K562 (cell line): ENCODE data around the gene GLMN. TPM values are rescaled to one million over a fixed set of nuclear protein-coding genes. Genes with fewer than 3 reads are reported as not detected.

Experiments
- ATAC-seq: fragments of 200-7000 bp; cut with Tn5 transposase; 3 replicates; pipeline ENCODE4 v1.9.1; 2020; ENCODE audit warnings: moderate library complexity
- BruUV-seq: library from RNA; stranded (reverse); fragments of 400-500 nt; replicated peaks from 2 replicates; lab custom pipeline; 2021; lab: Mats Ljungman, UMichigan
- CTCF ChIA-PET: fragments of 300-600 bp; formaldehyde crosslinking; extraction: SDS; loops from one replicate; lab custom pipeline; 2021; ENCODE audit warnings: low intra/inter-chr PET ratio; lab: Yijun Ruan, JAX
- POLR2A ChIA-PET: fragments of 300-600, 350-650 bp; sonication (Branson Sonifier 250); formaldehyde crosslinking; extraction: SDS; loops from one replicate; lab custom pipeline; 2021; ENCODE audit warnings: antibody characterized with exemption, inconsistent platforms; lab: Yijun Ruan, JAX
- DNase-seq, 4 experiments: peaks; one replicate each; pipeline versions ENCODE4 v3.0.0 to v3.0.0-alpha.2; 2011 to 2018; ENCODE audit warnings: low spot score in 3 of 4, mixed read lengths in 3 of 4; ENCODE audit errors: extremely low read depth in 1 of 4
- FAIRE-seq: peaks from 2 replicates; lab custom pipeline; 2011; peaks lifted over from hg19 to GRCh38; lab: Jason Lieb, UNC
- H2AFZ ChIP-seq: 2 replicates; pipeline ENCODE4 v1.6.0; 2011; ENCODE audit warnings: low read depth, low read length, control low read depth, inconsistent platforms
- H3K27ac ChIP-seq: fragments of 200-600 bp; 3 replicates; pipeline ENCODE4 v1.8.0; 2011; ENCODE audit warnings: low read depth, mild to moderate bottlenecking, control low read depth, inconsistent platforms, low read length, moderate library complexity, mixed read lengths; ENCODE audit errors: extremely low read depth
- H3K27me3 ChIP-seq, 2 experiments: fragments of 300-600 bp in 1 of 2; 2 replicates in 1 of 2; 3 replicates in 1 of 2; pipeline versions ENCODE4 v1.6.0 to v1.8.0; 2011; ENCODE audit warnings: inconsistent platforms in 2 of 2, low read length in 2 of 2, mild to moderate bottlenecking in 1 of 2, mixed read lengths in 1 of 2, moderate library complexity in 1 of 2; ENCODE audit not compliant: control insufficient read depth in 2 of 2, insufficient read depth in 2 of 2
- H3K36me3 ChIP-seq: fragments of 300-600 bp; 3 replicates; pipeline ENCODE4 v1.8.0; 2011; ENCODE audit warnings: mild to moderate bottlenecking, low read length, inconsistent platforms; ENCODE audit not compliant: control insufficient read depth, insufficient read depth
- H3K4me1 ChIP-seq, 2 experiments: fragments of 200-600 bp in 1 of 2; replicated peaks in 1 of 2; 2 replicates in 1 of 2; 3 replicates in 1 of 2; pipeline versions ENCODE4 v1.5.1 to v1.8.0; 2011; ENCODE audit warnings: inconsistent platforms in 2 of 2, low read length in 2 of 2, mild to moderate bottlenecking in 1 of 2, mixed read lengths in 1 of 2, moderate library complexity in 1 of 2; ENCODE audit not compliant: control insufficient read depth in 2 of 2, insufficient read depth in 2 of 2
- H3K4me2 ChIP-seq: 2 replicates; pipeline ENCODE4 v1.6.1; 2011; ENCODE audit warnings: low read length, control low read depth, inconsistent platforms, mixed read lengths; ENCODE audit not compliant: insufficient read depth
- H3K4me3 ChIP-seq: fragments of 200-600 bp; sonication (generic), shearing (Covaris generic); 2 replicates; pipeline ENCODE4 v1.5.1; 2016; ENCODE audit warnings: control low read depth, inconsistent platforms
- H3K79me2 ChIP-seq: fragments of 200-600 bp; 3 replicates; pipeline ENCODE4 v1.8.0; 2011; ENCODE audit warnings: low read length, inconsistent platforms; ENCODE audit not compliant: control insufficient read depth, insufficient read depth
- H3K9ac ChIP-seq, 2 experiments: 2 replicates each; pipeline versions ENCODE4 v1.6.0 to v1.6.1; 2011; ENCODE audit warnings: low read depth in 2 of 2, low read length in 2 of 2, control low read depth in 1 of 2, inconsistent platforms in 1 of 2, mild to moderate bottlenecking in 1 of 2, mixed read lengths in 1 of 2; ENCODE audit not compliant: insufficient read depth in 1 of 2
- H3K9me1 ChIP-seq: one replicate; pipeline ENCODE4 v1.6.0; 2011; ENCODE audit warnings: inconsistent platforms, mild to moderate bottlenecking, low read length, moderate library complexity; ENCODE audit not compliant: control insufficient read depth, insufficient read depth
- H3K9me3 ChIP-seq: replicated peaks from 2 replicates; pipeline ENCODE4 v1.5.1; 2011; ENCODE audit warnings: low read depth, low read length, inconsistent platforms; ENCODE audit not compliant: control insufficient read depth, insufficient read depth
- H4K20me1 ChIP-seq: replicated peaks from 2 replicates; pipeline ENCODE4 v1.6.1; 2011; ENCODE audit warnings: low read length, inconsistent platforms, mixed read lengths; ENCODE audit not compliant: control insufficient read depth, insufficient read depth
- ARID1B ChIP-seq: fragments of 450-650 bp; IDR thresholded peaks from 2 replicates; pipeline ENCODE4 v1.6.1; 2016; ENCODE audit warnings: antibody characterized with exemption, mild to moderate bottlenecking, inconsistent platforms
- C11orf30 ChIP-seq: fragments of 450-650 bp; IDR thresholded peaks from 2 replicates; pipeline ENCODE4 v1.6.1; 2016; ENCODE audit warnings: low read depth, mild to moderate bottlenecking
- GTF2F1 ChIP-seq: IDR thresholded peaks from 2 replicates; pipeline ENCODE4 v1.6.1; 2011; ENCODE audit warnings: low read depth, low read length, improper control_type of control experiment
- HIVEP1 ChIP-seq: fragments of 250-450 bp; sonication (Bioruptor Pico); IDR thresholded peaks from 2 replicates; pipeline ENCODE4 v1.4.0; 2020; ENCODE audit warnings: mild to moderate bottlenecking
- JUN ChIP-seq, 2 experiments: sonication (generic) in 1 of 2; formaldehyde crosslinking in 1 of 2; IDR thresholded peaks; 2 replicates each; pipeline versions ENCODE4 v1.6.1 to v1.8.0; 2012 to 2022; ENCODE audit warnings: borderline replicate concordance in 2 of 2, mild to moderate bottlenecking in 2 of 2, improper control_type of control experiment in 1 of 2, low read depth in 1 of 2, low read length in 1 of 2, missing genetic modification reagents in 1 of 2
- LCOR ChIP-seq: sonication (generic); formaldehyde crosslinking; IDR thresholded peaks from 2 replicates; pipeline ENCODE4 v1.8.0; 2022; ENCODE audit warnings: mild to moderate bottlenecking, missing genetic modification reagents
- MTF1 ChIP-seq: fragments of 250-450 bp; sonication (Bioruptor Pico); IDR thresholded peaks from 2 replicates; pipeline ENCODE4 v1.9.0; 2021; ENCODE audit warnings: moderate library complexity, mild to moderate bottlenecking, inconsistent platforms, borderline replicate concordance
- MYBL2 ChIP-seq, 2 experiments: fragments of 450-650 bp in 1 of 2; sonication (generic) in 1 of 2; formaldehyde crosslinking in 1 of 2; IDR thresholded peaks; 2 replicates each; pipeline versions ENCODE4 v1.6.1 to v1.8.1; 2017 to 2022; ENCODE audit warnings: borderline replicate concordance in 1 of 2, inconsistent platforms in 1 of 2, low read depth in 1 of 2, mild to moderate bottlenecking in 1 of 2, missing genetic modification reagents in 1 of 2, moderate library complexity in 1 of 2
- NR2F6 ChIP-seq: fragments of 450-650 bp; formaldehyde crosslinking; IDR thresholded peaks from 2 replicates; pipeline ENCODE4 v1.4.0; 2020; ENCODE audit warnings: mild to moderate bottlenecking
- RAD21 ChIP-seq, 2 experiments: fragments of 250-450 bp in 1 of 2; fragments of 450-650 bp in 1 of 2; sonication (Bioruptor Pico) in 1 of 2; formaldehyde crosslinking in 1 of 2; IDR thresholded peaks in 1 of 2; conservative IDR thresholded peaks in 1 of 2; 2 replicates each; pipeline versions ENCODE4 v1.4.0 to v1.8.0; 2020 to 2022; ENCODE audit warnings: mild to moderate bottlenecking in 2 of 2, moderate library complexity in 1 of 2
- RUNX1 ChIP-seq: sonication (generic); IDR thresholded peaks from 2 replicates; pipeline ENCODE4 v1.6.1; 2016; ENCODE audit warnings: antibody characterized with exemption, low read depth
- ZNF143 ChIP-seq: sonication (generic); formaldehyde crosslinking; IDR thresholded peaks from 2 replicates; pipeline ENCODE4 v1.9.0; 2022; ENCODE audit warnings: mild to moderate bottlenecking, missing genetic modification reagents
- ZNF696 ChIP-seq: fragments of 250-450 bp; sonication (Bioruptor Pico); conservative IDR thresholded peaks from 2 replicates; pipeline ENCODE4 v1.4.0; 2020; ENCODE audit warnings: mild to moderate bottlenecking, moderate library complexity
- ZNF778 ChIP-seq: fragments of 450-650 bp; formaldehyde crosslinking; IDR thresholded peaks from 2 replicates; pipeline ENCODE4 v1.4.0; 2020; ENCODE audit warnings: mild to moderate bottlenecking, moderate library complexity
- WGBS: fragments of 100-300 bp; shearing (Covaris generic); methylation state at CpG from one replicate; pipeline ENCODE4 v1.1.6; 2016; ENCODE audit warnings: low coverage, mixed read lengths; ENCODE audit not compliant: insufficient coverage; ENCODE audit errors: missing lambda C conversion rate; 5-methylcytosine and 5-hydroxymethylcytosine counted together
- in situ Hi-C: fragments of 300-500 bp; cut with MboI; formaldehyde crosslinking; loops from 4 replicates; pipeline ENCODE4 v1.15.0; 2018; ENCODE audit warnings: inconsistent platforms, mixed read lengths
- intact Hi-C: fragments of 100-400 bp; cut with micrococcal nuclease; formaldehyde crosslinking; loops from 2 replicates; pipeline ENCODE4 v1.14.2; 2022
- polyA plus RNA-seq, 8 experiments: library from polyadenylated mRNA; depleted of rRNA in 4 of 8; stranded (reverse) in 5 of 8; unstranded in 3 of 8; fragments of >200 nt; fragmentation: Nextera tagmentation in 2 of 8; fragmentation: Illumina TruSeq in 1 of 8; extraction: Ambion mirVana in 2 of 8; extraction: Trizol in 1 of 8; gene quantifications; 2 replicates each; pipeline versions ENCODE4 v1.2.1 to v1.2.3, GENCODE V29; 2011 to 2014; ENCODE audit warnings: inconsistent platforms in 1 of 8, missing spikeins in 1 of 8
- total RNA-seq, 7 experiments: library from RNA; depleted of rRNA in 6 of 7; stranded (reverse); fragments of >200 nt in 6 of 7; fragmentation: Illumina TruSeq in 2 of 7; extraction: Trizol in 2 of 7; gene quantifications; 2 replicates each; pipeline versions ENCODE4 v1.2.1 to v1.2.3, GENCODE V29; 2011 to 2021; ENCODE audit warnings: low replicate concordance in 1 of 7
- TF ChIP-seq, protein P1 (sequence below), 2 experiments: fragments of 450-650 bp; conservative IDR thresholded peaks; 2 replicates each; pipeline ENCODE4 v1.6.1; 2017; ENCODE audit warnings: mild to moderate bottlenecking in 2 of 2, moderate library complexity in 2 of 2
- TF ChIP-seq, protein P2 (sequence below): fragments of 250-450 bp; sonication (Bioruptor Pico); IDR thresholded peaks from 2 replicates; pipeline ENCODE4 v1.8.0; 2021; ENCODE audit warnings: moderate library complexity, mild to moderate bottlenecking, inconsistent platforms
- TF ChIP-seq, protein P3 (sequence below): sonication (generic); formaldehyde crosslinking; IDR thresholded peaks from 2 replicates; pipeline ENCODE4 v1.8.1; 2022; ENCODE audit warnings: missing genetic modification reagents

Gene GLMN
- total and polyA plus RNA-seq, 9 of the 15 experiments (the other 6 are each of a cell fraction or from before 2014, with no cell fraction given) = 13.0 to 24.8 (median 19.0) TPM

GRCh38 chr1:92217721-92218120 is 81.1 kb downstream of the GLMN start, which contains the start of gene C1orf146 (continued):
- TF ChIP-seq MTF1 (CRISPR knock-in tag) (no peak), RUNX1 (no peak), GTF2F1 (no peak)
- TF ChIP-seq, protein P1, sequence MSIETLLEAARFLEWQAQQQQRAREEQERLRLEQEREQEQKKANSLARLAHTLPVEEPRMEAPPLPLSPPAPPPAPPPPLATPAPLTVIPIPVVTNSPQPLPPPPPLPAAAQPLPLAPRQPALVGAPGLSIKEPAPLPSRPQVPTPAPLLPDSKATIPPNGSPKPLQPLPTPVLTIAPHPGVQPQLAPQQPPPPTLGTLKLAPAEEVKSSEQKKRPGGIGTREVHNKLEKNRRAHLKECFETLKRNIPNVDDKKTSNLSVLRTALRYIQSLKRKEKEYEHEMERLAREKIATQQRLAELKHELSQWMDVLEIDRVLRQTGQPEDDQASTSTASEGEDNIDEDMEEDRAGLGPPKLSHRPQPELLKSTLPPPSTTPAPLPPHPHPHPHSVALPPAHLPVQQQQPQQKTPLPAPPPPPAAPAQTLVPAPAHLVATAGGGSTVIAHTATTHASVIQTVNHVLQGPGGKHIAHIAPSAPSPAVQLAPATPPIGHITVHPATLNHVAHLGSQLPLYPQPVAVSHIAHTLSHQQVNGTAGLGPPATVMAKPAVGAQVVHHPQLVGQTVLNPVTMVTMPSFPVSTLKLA (conservative IDR thresholded peaks at IDR 0.05) = no peak

- ChIA-PET CTCF (no interaction called here), POLR2A (interaction anchor here (1.0 kb wide), 1 partner anchor 135 kb away, joined by 3 read pairs; no protein-coding TSS in a partner anchor)
- Histone ChIP-seq H3K9ac (no peak overlapping the region), H4K20me1 (no peaks in the 10 kb centered on the region), H3K4me2 (no peak overlapping the region), H2AFZ (no peak overlapping the region), H3K79me2 (no peaks in the 10 kb centered on the region), H3K9me3 (no peaks in the 10 kb centered on the region), H3K9me1 (no peaks in the 10 kb centered on the region), H3K27ac (no peak overlapping the region), H3K4me1 (no peaks in the 10 kb centered on the region), H3K27me3 (no peaks in the 10 kb centered on the region; a peak in 1 of 5 replicates), H3K36me3 (no peaks in the 10 kb centered on the region), H3K4me3 (no peak overlapping the region)
- intact Hi-C loops (no loop called here), in situ Hi-C loops (no loop called here)
- 16% methylated on average over 2 of the region's 2 CpGs for WGBS
- FAIRE-seq = no peak
- DNase-seq = no peak
- no peak for ATAC-seq
- BruUV-seq = no TSS peak
- TF ChIP-seq HIVEP1 (CRISPR knock-in tag) (no peak), JUN (IDR thresholded peaks at IDR 0.05; ENCODE audit: borderline replicate concordance, low read depth, low read length) (no peak), JUN (CRISPR knock-in tag; IDR thresholded peaks at IDR 0.05; ENCODE audit: borderline replicate concordance) (no peak), NR2F6 (CRISPR knock-in tag) (no peak), ARID1B (no peak), MYBL2 (IDR thresholded peaks at IDR 0.05; ENCODE audit: low read depth) (no peak), MYBL2 (CRISPR knock-in tag; IDR thresholded peaks at IDR 0.05; ENCODE audit: borderline replicate concordance) (no peak), LCOR (CRISPR knock-in tag) (no peak), ZNF778 (CRISPR knock-in tag) (no peak), RAD21 (CRISPR knock-in tag; conservative IDR thresholded peaks at IDR 0.05 in 1 of 2, IDR thresholded peaks at IDR 0.05 in 1 of 2) (no peak), ZNF696 (no peak), C11orf30 (no peak), ZNF143 (CRISPR knock-in tag) (no peak)
- TF ChIP-seq, protein P2, sequence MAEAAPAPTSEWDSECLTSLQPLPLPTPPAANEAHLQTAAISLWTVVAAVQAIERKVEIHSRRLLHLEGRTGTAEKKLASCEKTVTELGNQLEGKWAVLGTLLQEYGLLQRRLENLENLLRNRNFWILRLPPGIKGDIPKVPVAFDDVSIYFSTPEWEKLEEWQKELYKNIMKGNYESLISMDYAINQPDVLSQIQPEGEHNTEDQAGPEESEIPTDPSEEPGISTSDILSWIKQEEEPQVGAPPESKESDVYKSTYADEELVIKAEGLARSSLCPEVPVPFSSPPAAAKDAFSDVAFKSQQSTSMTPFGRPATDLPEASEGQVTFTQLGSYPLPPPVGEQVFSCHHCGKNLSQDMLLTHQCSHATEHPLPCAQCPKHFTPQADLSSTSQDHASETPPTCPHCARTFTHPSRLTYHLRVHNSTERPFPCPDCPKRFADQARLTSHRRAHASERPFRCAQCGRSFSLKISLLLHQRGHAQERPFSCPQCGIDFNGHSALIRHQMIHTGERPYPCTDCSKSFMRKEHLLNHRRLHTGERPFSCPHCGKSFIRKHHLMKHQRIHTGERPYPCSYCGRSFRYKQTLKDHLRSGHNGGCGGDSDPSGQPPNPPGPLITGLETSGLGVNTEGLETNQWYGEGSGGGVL (CRISPR knock-in tag) = no peak
- TF ChIP-seq, protein P3, sequence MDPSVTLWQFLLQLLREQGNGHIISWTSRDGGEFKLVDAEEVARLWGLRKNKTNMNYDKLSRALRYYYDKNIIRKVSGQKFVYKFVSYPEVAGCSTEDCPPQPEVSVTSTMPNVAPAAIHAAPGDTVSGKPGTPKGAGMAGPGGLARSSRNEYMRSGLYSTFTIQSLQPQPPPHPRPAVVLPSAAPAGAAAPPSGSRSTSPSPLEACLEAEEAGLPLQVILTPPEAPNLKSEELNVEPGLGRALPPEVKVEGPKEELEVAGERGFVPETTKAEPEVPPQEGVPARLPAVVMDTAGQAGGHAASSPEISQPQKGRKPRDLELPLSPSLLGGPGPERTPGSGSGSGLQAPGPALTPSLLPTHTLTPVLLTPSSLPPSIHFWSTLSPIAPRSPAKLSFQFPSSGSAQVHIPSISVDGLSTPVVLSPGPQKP (CRISPR knock-in tag) = no peak
Observed at GRCh38 chr1:92211166-92211565, 87.6 kb downstream of the GLMN start.
